GM18861 (cell line): Measurements from ENCODE around the gene ZNF831.

Experiments used
- ATAC-seq: cut with Tn5 transposase; IDR thresholded peaks from one replicate; pipeline ENCODE4 v1.9.1; 2021; ENCODE audit not compliant: unreplicated experiment

The ZNF831 gene

DNA sequence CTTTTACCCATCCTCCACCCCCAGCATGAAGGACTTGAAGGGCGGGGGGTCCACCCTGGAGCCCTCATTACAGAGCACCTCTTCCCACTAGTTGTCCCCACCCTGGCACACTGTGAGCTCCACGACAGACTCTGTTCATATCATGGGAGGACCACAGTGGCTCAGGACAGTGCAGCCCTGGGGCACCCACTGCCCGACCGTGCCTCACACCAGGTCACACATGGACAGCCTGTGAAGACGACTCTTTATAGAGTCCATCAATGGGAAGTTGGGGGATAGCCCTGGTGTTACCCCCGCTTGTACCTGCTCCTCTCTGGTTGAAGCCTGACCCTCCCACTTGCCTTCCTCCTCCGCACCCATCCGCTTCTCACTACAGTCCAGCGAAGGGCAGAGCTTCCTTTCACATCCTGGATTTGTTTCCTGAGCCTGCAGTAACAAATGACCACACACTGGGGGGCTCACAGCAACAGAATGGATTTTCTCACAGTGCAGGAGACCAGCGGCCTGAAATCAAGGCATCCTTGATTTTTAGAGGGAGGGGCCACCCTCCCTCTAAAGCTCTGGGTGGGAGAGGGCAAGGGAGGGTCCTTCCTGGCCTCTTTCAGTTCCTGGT lies 15.5 kb downstream of the ZNF831 start:
- no peak for ATAC-seq

GRCh38 chr20:59179988-59180387 lies 16.4 kb downstream of the ZNF831 start:
- no peak for ATAC-seq

GRCh38 chr20:59181936-59182335 lies 18.3 kb downstream of the ZNF831 start:
- no peak for ATAC-seq

- ATAC-seq, result no peak
Observed at GRCh38 chr20:59182401-59183044, 18.9 kb downstream of the ZNF831 start.

GRCh38 chr20:59183751-59184150 lies 20.1 kb downstream of the ZNF831 start:
- no peak for ATAC-seq

- no peak for ATAC-seq
Observed at GRCh38 chr20:59184880-59185447, 21.3 kb downstream of the ZNF831 start.

- no peak for ATAC-seq
Observed at GRCh38 chr20:59185809-59186208, 22.2 kb downstream of the ZNF831 start.

DNA sequence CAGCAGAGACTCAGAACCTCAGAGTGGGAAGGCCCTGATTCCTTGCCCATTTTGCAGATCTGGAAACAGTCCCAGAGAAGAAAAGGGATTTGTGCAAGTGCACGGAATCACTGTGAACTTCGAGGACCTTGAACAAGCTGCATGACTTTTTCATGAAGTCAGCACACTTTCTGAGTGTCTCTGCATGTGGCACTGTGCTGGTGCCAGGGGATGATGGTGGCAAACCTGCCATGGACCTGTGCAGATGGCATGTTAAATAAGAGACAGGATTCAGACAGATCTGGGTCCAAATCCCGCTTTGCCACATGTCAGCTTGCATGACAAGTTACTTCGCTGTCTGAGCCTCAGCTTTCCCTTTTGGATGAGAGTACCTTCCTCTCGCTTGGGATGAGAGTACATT lies 26.8 kb downstream of the ZNF831 start:
- ATAC-seq, result no peak

- no peak for ATAC-seq
Observed at GRCh38 chr20:59191036-59191755, 27.6 kb downstream of the ZNF831 start.

GRCh38 chr20:59191756-59192532 lies 28.3 kb downstream of the ZNF831 start:
- no peak for ATAC-seq

DNA sequence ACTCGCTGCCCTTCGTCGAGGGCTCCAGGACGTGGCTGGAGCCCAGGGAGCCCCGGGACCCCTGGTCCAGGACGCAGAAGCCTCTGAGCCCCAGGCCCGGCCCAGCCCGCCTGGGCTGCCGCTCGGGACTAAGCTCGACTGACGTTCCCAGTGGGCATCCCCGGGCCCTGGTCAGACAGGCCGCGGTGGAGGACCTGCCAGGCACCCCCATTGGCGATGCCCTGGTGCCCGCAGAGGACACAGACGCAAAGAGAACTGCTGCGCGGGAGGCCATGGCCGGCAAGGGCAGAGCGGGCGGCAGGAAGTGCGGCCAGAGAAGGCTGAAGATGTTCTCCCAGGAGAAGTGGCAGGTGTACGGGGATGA lies 28.9 kb downstream of the ZNF831 start:
- no peak for ATAC-seq

DNA sequence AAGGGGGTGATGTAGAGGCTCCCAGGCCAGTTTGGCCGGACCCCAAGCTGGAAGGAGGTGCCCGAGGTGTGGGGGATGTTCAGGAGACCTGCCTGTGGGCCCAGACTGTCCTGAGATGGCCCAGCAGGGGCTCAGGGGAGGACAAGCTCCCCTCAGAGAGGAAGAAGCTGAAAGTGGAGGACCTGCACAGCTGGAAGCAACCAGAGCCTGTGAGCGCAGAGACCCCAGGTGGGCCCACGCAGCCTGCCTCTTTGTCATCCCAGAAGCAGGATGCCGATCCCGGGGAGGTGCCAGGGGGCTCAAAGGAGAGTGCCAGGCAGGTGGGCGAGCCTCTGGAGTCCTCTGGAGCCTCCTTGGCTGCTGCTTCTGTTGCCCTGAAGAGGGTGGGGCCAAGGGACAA lies 29.7 kb downstream of the ZNF831 start:
- no peak for ATAC-seq

DNA sequence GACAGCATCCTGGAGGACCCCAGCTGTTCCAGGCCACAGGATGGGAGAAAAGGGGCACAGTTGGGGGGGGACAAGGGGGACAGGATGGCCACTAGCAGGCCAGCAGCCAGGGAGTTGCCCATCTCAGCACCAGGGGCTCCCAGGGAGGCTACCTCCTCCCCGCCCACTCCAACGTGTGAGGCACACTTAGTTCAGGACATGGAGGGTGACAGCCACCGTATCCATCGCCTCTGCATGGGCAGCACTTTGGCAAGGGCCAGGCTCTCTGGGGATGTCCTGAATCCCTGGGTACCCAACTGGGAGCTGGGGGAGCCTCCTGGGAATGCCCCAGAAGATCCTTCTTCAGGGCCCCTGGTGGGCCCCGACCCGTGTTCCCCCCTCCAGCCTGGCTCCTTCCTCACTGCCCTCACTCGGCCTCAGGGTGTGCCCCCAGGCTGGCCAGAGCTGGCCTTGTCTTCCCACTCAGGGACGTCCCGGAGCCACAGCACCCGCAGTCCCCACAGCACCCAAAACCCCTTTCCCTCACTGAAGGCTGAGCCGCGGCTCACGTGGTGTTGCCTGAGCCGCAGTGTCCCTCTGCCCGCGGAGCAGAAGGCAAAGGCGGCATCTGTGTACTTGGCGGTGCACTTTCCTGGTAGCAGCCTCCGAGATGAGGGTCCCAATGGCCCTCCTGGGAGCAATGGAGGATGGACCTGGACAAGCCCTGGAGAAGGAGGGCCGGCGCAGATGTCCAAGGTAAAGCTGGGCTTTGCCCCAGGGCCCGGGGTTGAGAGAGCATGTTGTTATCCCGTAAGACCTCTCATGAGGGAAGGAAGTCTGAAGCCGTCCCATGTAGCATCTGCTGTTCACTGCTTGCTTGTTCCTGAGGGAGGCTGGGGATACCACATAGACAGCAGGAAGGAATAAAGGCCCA lies 30.7 kb downstream of the ZNF831 start:
- ATAC-seq, result no peak

DNA sequence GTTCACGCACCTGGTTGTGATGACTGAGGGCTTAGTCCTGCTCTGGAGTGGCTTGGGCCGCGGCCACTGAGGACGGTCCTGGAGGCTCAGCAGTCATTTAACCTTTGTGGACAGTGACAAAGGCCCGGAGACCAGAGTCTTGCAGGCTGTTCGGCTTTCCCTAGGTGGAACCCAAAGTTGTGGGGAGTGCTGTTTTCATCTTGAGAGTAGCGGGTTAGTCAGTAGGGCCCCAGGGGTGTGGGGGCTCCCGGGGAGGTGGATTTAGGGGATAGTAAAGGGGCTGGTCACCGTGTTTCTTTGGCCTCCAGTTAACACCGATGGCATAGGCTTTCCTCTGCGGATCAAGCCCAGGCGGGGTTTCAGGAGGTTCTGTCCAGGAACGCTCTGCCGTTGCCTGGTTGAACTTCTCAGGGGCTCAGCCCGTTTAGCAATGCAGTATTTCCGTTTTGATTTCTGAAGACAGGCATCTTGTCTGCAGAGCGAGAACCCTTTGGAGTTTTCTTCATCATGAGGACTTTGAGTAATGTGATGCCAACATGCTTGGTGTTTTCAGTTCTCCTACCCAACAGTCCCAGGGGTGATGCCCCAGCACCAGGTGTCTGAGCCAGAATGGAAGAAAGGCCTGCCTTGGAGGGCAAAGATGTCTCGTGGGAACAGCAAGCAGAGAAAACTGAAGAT lies 31.8 kb downstream of the ZNF831 start:
- ATAC-seq, result no peak

DNA sequence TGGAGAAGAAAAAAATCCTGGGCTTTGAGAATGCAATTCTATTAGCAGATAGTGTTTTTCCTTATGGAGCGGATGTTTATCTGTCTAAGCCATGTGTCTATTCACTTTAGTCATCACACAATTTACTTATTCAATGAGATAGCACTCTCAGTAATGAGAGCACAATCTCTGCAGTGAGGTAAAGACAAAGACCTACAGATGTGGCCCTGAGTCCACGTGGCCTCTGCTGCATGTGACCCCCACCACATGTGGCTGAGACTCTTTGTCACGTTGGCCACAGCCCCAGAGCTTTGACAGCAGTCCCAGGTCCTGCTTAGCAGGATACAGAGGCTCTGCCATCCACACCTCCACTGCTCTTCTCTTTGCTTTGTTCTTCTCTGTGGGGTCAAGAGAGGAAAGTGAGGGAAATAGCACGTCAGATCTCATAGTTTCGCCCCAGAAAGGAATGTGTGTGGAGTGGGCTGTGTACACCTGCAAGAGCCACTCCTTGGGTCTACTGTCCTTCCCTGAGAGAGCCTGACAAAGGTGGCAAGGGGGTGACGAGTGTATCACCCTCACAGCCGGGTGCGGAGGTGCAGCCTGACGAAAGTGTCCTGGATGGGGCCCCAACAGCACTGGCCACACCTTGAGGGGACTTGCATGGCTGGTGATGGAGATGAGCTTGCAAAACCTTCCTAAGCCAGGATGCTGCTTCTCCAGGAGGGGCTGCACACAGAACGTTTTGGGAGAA lies 40.7 kb downstream of the ZNF831 start:
- no peak for ATAC-seq

- ATAC-seq, result no peak
Observed at GRCh38 chr20:59205044-59205443, 41.4 kb downstream of the ZNF831 start.

DNA sequence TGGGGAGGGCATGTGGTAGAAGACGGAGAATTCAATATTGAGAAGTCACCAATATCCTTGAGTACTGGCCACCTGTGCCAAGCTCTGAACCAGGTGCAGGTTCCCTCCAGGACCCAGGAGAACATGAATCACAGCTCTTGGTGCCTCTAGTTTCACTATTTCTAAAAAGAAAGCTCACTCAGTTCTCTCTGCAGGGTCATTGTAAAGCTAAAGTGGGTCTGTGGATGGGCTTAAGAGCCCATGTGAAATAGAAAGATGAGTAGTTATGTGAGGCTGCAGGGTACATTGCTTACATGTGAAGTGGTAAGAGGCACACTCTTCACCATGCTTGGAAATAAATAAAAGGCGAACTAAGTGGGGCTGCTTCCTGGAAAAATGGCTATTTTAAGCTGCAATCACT lies 43.6 kb downstream of the ZNF831 start:
- ATAC-seq, result no peak

GRCh38 chr20:59207742-59208357 lies 44.2 kb downstream of the ZNF831 start:
- ATAC-seq, result no peak

DNA sequence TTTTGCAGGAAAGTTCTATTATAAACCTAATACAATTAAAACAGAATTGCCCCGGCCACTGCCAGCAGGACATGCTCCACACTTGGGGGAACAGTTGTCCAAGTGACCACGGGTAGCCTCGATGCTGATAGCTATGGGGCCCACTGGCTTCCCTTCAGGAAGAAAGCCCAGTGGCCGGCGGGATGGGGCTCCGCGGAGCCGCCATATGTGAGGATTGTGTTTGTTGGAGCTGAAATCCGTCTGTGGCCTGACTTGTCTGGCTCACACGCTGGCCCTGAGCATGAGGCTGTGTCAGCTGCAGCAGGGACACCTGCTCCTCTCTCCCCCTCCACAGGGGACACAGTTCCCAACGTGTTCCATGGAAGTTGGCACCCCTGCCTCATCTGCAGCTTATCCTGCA lies 46.6 kb downstream of the ZNF831 start:
- ATAC-seq, result no peak
